ENCODE measurements around the gene EXOC6. TPM values are rescaled to one million over a fixed set of nuclear protein-coding genes. Genes with fewer than 3 reads are reported as not detected.

EXOC6 gene
- total and polyA plus RNA-seq, 8 donors = 17.5 to 24.0 (median 19.8) TPM

- no peaks in the 10 kb centered on the region for H3K4me1 ChIP-seq
- no peak overlapping the region for H3K4me3 ChIP-seq
- H3K36me3 ChIP-seq = peaks cover 0 to 15% of the 10 kb centered on the region in 2 donors
- H3K9me3 ChIP-seq = no peaks in the 10 kb centered on the region
- H3K27ac ChIP-seq = no peak overlapping the region
- TF ChIP-seq CTCF (IDR thresholded peaks at IDR 0.05) = no peak
- ATAC-seq (no peak), DNase-seq (no peak)
- no peaks in the 10 kb centered on the region for H3K27me3 ChIP-seq
- intact Hi-C loops (cut with DNase I) = no loop called here
These were observed 183.9 kb downstream of the EXOC6 start for GRCh38 chr10:93032105-93032808.

- DNase-seq (no peak), ATAC-seq (no peak)
- Histone ChIP-seq H3K4me3 (no peak overlapping the region), H3K36me3 (peaks cover 0 to 10% of the 10 kb centered on the region in 2 donors), H3K9me3 (no peaks in the 10 kb centered on the region), H3K4me1 (no peaks in the 10 kb centered on the region), H3K27me3 (no peaks in the 10 kb centered on the region), H3K27ac (no peak overlapping the region)
- intact Hi-C loops (cut with DNase I) = no loop called here
- no peak for TF ChIP-seq CTCF (IDR thresholded peaks at IDR 0.05)
These were observed 184.5 kb downstream of the EXOC6 start for GRCh38 chr10:93032809-93033137.

- H3K27me3 ChIP-seq = no peaks in the 10 kb centered on the region
- intact Hi-C loops (cut with DNase I) = no loop called here
- ATAC-seq = no peak
These were observed 186.1 kb downstream of the EXOC6 start for GRCh38 chr10:93034426-93034825.

GRCh38 chr10:93039110-93039509, 190.8 kb downstream of the EXOC6 start:
- Histone ChIP-seq H3K4me1 (peaks cover 0 to 3% of the 10 kb centered on the region in 2 donors), H3K36me3 (no peaks in the 10 kb centered on the region), H3K9me3 (no peaks in the 10 kb centered on the region), H3K27me3 (no peaks in the 10 kb centered on the region), H3K4me3 (no peak overlapping the region), H3K27ac (no peak overlapping the region)
- intact Hi-C loops (cut with DNase I) = no loop called here
- DNase-seq (no peak), ATAC-seq (no peak)
- no peak for TF ChIP-seq CTCF (IDR thresholded peaks at IDR 0.05)

More at GRCh38 chr10:93034426-93034825, 186.1 kb downstream of the EXOC6 start:
- Histone ChIP-seq H3K4me1 (no peaks in the 10 kb centered on the region), H3K27ac (no peak overlapping the region), H3K9me3 (no peaks in the 10 kb centered on the region), H3K4me3 (no peak overlapping the region), H3K36me3 (peaks cover 0 to 4% of the 10 kb centered on the region in 2 donors)
- no peak for TF ChIP-seq CTCF (IDR thresholded peaks at IDR 0.05)
- DNase-seq = no peak

- H3K4me3 ChIP-seq = no peak overlapping the region
- DNase-seq (no peak), ATAC-seq (peak; percentile 60)
- no peaks in the 10 kb centered on the region for H3K9me3 ChIP-seq
- no peaks in the 10 kb centered on the region for H3K36me3 ChIP-seq
- TF ChIP-seq CTCF (IDR thresholded peaks at IDR 0.05) = peak in 1 of 2 donors; percentile 29
- no peaks in the 10 kb centered on the region for H3K27me3 ChIP-seq
- H3K4me1 ChIP-seq = peaks cover 0 to 3% of the 10 kb centered on the region in 2 donors
- intact Hi-C loops (cut with DNase I) = no loop called here
- no peak overlapping the region for H3K27ac ChIP-seq
These were observed 191.4 kb downstream of the EXOC6 start for GRCh38 chr10:93039721-93040120.

All from left lung (tissue), 10 donors.